HG03159 (cell line): Measurements from ENCODE around the gene DCLK1.

Source experiments
- ATAC-seq: cut with Tn5 transposase; IDR thresholded peaks from one replicate; pipeline ENCODE4 v1.9.1; 2021; ENCODE audit warnings: mild to moderate bottlenecking, moderate library complexity; ENCODE audit not compliant: unreplicated experiment

Gene DCLK1

GRCh38 chr13:35793823-35794222 is 337.4 kb downstream of the DCLK1 start:
- no peak for ATAC-seq

DNA sequence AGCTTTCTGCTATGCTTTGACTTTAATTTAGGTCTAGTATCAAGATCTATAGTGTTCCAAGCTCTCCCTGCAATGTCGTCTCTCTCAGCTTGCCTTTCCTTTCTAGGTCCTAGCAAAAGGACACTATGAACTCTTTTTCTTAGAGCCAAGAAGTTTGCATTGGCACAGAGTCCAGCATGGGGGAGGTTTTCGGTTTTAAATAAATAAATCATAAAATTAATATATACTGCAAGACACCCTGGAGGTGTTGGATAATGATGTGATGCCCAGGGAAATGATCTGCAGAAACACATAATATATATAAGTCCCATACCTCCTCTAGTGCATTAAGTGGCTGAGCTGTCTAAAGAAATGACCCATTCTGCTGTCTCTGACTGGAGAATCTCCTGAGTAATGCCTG is 338.3 kb downstream of the DCLK1 start:
- ATAC-seq: no peak

GRCh38 chr13:35792021-35792420 is 339.2 kb downstream of the DCLK1 start:
- ATAC-seq: no peak

DNA sequence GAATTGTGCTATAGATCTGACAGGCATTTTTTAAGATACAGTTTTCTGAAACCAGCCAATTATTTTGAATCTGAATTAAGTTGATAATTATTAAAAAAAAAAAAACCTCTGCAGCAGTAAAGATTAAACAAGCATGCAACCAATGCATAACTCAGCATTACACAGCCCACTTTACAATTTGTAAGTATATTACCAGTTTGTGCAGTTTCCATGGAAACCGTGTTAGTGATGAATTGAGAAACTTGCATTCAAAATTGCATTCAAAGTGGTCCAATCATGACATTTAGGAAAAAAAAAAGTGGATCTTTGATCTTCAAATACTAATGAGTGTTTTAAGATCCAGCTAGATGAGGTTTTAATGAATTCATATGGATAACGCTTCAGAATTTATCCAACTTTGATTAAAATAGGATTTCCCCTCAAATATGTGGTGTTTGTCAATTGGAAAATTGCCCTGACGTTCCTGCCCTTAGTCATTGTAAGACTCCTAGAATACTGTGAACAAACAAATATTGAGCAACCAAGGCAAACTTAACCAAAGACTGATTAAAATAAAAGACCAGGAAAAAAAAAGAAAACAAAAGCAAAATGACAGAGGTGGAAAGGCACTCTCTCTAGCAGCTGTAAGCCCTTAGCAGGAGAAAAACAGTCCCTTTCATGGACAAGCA is 339.9 kb downstream of the DCLK1 start:
- no peak for ATAC-seq

DNA sequence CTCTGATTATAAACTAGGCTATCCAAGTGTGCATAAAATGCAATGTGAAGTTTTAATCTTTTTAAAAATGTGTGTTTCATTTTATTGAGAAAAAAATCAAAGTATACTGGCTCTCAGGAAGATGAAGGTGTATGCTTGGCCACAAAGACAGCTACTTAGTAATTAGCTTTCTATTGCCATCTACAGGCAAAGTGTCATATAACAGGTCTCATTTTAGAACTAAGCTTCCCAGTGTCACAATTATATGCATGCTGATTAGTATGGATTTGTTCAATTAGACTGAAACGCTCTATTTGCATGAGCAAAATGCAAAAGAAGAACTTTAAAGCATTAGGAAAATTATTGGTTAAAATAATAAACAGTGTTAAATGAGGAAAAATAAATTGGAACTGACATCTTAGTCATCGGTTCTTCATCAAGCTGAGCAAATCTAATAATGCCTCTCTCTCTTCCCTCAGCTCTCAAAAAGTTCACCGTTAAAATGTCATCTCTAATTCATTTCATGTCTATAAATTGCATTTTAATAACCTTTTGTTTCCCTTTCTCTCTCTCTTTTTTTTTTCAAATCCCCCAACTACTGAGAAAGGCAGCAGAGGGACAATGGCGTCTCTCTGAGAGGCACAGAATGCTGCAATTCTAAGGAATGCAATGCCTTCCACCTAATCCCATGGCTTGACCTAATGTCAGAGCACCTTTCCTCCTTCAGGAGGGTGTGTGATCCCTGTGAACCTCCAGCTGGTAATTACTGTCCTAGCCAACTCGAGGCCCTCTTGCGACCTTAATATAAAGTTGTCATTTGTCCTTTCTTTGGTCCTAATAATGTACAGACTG is 341.6 kb downstream of the DCLK1 start:
- ATAC-seq: peak; percentile 90

DNA sequence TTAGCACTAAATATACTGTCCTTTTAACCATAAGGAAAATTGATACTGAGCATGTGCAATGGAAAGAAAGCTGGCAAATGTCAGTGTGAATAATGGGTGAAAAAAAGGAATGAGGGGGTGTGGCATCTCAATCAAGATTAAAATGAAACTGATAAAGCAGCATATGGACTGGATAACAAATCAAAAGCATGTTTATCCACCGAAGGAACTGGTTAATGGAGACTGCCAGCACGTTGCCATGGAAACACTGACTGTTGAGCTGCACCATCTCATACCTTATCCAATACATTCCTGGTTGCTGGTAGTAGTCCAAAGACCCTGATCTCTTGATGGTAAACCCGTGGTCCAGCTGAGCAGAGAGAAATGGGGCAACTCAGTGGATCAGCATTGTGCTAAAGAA is 343.2 kb downstream of the DCLK1 start:
- no peak for ATAC-seq

DNA sequence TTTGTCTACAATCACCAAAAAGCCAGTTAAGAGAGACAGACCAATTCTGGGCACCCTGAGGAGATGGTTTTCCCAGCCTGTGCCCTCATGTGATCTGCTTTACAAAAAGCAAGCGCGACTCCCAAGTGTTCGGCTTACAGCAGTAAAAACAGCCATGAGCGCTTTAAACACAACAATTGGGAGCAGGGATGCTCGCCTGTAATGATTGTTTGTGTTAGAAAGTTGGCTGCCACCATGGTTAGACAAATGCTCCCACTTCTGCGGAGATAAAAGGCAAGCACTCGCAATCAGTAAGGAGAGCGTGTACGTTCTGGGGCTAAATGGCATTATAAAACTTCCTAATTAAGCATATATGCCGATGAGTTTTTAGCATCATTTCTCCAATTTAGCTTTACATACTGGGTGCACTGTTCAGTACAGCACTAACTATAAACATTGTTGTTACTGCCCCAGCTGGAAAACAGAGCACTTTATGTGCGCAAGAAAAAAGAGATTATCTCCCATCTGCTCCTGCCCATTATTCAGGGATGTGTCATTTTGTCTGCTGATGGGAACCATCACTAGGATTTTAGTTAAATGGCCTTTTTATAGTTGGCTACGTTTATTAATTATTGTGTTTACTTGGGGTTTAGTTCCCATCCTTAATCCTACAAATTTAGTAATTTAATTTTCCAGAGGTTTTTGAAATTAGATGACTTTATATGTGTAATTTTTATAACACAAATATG is 345.4 kb downstream of the DCLK1 start:
- no peak for ATAC-seq

DNA sequence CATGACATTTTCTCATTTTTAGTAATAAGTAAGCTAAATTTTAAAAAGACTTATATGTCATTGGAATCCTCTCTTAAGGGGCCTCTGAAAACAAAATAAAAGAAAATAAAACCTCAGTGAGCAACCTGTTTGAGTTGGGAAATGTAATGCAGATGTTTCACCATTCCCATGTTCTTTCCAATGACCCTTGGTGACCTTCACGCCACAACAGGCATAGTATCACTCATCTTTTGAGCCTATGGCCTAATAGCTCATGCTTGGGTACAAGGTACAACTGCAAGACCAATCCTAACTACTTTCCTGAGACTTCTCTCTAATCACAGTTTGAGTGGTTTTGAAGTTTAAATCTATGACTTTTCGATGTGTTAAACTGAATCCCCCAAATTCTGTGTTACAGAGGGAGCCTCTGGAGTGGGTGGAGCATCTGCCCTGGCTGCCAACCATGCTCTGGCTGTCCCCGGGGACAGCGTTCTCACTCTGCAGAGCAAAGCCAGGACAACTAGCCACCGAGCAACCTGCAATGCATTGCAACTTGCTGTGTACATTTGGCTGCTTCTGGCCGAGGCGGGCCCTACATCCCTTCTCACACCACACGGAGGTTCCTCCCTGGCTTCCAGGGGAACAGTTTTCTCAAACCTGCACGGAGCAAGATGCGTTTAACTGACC is 346.8 kb downstream of the DCLK1 start:
- ATAC-seq: no peak

DNA sequence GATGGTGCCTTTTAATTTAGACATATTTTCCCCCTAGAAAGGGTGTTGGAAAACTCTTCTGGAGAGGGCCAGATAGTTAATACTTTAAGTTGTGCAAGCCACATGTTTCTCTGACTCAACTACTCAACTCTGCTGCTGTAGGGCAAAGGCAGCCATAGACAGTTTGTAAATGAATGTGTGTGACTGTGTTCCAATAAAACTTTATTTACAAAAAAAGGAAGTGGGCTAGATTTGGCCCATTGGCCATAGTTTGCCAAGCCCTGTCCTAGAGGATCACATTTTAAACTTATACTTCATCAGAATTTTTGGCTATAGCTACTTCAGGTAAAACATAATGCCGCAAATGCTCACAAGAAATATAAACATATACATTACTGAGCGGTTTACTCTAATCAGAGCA is 348.4 kb downstream of the DCLK1 start:
- ATAC-seq: no peak

DNA sequence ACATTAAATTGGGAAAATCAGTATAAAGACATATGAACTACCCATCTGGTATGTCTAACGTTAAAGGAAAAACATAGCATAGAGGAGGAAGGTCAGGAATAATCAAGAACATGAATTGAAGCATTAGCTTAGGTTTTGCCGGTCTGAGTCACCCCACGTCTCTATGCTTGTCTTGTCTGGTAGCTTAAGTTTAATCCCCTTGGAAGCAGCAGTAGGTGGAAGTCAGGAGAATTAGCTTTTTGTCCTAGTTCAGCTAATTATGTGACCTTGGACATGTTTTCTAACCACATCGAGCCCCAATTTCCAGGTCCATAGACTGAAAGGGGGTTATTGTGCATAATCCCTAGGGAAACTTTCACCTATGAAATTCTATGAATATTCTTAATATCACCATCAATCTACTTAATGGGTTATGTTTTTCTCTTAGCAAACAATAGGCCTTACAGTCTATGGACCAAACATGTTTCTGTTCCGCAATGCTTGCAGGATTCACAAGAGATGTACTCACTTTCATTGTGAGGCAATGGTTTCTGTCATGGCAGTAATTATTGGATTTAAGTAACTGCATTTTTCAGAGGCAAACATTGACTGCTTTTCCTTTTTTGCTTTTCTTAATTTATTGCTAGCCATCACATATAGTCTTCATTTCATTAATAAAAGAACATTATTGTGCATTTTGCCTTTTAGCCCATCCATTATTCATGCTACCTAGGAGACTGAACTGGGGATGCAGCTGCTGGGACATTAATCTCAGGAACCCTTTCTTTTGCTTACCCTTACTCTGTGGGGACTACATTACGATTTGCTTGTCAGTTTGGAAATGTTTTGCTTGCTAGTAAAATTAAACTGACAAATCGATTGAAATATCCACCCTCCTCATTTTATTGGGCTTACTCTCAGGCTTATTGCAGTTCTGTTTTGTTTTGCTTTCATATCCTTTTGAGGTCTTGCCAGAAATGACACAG is 349.9 kb downstream of the DCLK1 start:
- no peak for ATAC-seq

DNA sequence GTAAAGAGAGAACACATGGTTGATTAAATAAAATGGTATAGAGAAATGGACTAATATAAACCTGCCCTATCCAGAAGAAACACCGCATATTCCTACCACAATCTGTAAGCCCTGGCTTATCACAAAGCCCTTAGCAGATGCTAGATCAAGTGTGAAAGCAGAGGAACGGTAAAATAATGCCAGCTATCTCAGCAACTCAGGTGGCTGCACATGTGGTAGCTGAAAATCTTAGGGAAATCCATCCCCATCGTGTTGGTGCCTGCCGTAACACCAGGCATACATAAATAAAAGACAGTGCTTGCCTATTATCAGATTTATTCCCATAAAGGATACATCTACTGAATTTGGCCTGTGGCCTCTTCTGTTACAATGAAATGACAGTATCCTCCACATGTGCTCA is 350.6 kb downstream of the DCLK1 start:
- ATAC-seq: no peak

DNA sequence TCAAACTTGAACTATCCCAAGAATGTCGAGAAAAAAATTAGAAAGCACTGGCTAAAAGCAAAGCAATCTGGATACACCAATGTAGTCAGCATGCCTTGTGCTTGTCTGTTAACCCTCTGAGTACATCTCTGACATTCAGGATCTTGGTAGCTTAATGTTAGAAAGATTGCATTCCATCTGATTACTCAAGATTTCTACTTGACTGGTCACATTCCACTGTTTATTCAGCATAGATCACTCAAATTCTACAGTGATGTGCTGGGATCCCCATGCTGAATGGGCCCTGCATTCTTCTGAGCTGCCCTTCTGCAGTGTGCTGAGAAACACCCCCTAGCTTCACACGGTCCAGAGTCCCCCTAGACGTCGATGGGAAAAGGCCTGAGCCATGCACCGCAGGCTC is 359.3 kb downstream of the DCLK1 start:
- ATAC-seq: no peak

- ATAC-seq: no peak
Observed at GRCh38 chr13:35770756-35771297, 360.4 kb downstream of the DCLK1 start.

DNA sequence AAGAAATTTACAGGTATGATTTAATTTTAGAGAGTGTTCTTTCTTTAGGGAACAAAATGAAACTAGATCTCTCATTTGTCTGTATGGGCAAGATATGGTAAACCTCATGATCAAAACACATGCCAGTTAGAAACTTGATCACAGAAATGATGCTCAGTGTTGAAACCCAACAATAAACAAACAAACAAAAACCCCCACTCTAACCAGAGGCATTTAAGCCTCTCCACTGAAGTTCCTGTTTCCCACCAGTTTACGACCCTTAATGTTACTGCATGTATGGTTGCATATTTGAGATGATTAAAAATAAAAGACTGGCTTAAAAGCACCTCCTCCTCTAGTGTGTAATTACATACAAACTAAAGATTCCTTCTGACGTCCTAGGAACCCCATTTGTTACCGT is 361.4 kb downstream of the DCLK1 start:
- no peak for ATAC-seq

GRCh38 chr13:35768551-35768950 is 362.6 kb downstream of the DCLK1 start:
- no peak for ATAC-seq

DNA sequence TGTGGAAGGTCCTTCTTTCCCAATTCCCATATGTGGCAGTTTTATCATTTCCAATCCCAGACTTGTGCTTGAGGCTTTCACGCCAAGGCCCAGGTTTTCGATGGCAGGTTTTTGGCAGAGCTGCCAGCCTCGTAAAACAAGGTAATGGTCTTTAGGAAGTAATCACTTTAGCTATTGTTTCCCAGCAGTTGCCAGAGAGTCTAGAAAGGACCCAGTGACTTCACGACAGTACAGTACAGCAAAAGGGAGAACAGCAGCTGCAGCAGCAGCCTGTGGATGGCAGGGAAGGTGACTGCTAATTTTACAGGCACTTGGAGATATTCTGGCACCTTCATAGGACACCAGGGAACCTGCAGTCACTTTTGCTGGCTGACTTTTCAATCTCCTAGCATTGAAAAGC is 363.1 kb downstream of the DCLK1 start:
- no peak for ATAC-seq

- ATAC-seq: no peak
Observed at GRCh38 chr13:35767256-35767976, 363.8 kb downstream of the DCLK1 start.

DNA sequence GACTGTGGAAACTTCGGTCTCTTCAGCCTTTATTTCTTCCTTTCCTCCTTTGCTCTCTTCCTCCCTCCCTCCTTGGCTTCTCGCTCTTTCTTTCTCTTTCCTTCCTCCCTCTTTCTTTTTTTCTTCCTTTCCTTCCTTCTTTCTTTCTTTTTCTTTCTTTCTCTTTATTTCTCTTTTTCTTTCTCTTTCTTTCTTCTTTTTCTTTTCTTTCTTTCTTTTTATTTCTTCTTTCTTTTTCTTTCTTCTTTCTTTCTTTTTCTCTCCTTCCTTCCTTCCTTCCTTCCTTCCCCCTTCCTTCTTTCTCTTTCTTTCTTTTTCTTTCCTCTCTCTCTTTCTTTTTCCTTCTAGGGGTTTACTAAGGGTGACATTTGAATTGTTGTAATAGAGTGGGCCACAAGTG is 364.5 kb downstream of the DCLK1 start:
- no peak for ATAC-seq

DNA sequence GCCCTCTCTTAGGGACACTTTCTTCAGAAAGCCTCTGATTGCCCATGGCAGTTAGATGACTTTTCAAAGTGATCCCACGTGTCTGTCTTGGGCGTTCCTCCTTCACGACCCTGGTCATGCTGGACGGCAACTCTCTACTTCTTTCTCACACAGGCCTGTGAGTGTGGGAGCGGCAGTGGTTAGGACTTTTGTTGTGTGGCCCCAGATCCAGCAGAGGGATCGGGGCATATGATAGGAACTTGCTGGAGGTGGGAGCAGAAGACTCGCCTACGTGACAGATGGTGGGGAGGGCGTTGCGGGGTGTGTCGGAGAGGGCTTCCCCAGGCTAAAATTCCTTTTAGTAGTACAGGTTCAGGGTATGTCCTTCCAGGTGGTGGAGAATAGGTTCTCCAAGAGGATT is 365.2 kb downstream of the DCLK1 start:
- ATAC-seq: no peak
